Effector memory CD8-positive, alpha-beta T cell (primary cell): Measurements from ENCODE around the gene GALM.

ENCODE experiments used
- ATAC-seq: fragments of 150-1000 bp; cut with Tn5 transposase; replicated peaks from 2 replicates; pipeline ENCODE4 v1.10.0; 2021; ENCODE audit warnings: mild to moderate bottlenecking, moderate library complexity
- DNase-seq, 3 experiments: peaks; one replicate each; pipeline ENCODE4 v3.0.0; 2021
- H3K27ac Mint-ChIP-seq, 2 donors: one replicate each; pipeline ENCODE4 v1.8.0; 2022; ENCODE audit warnings: mild to moderate bottlenecking in 2 of 2, mixed read lengths in 2 of 2, moderate library complexity in 2 of 2
- H3K27me3 Mint-ChIP-seq, 2 donors: one replicate each; pipeline ENCODE4 v1.8.0; 2022; ENCODE audit warnings: mixed read lengths in 2 of 2
- H3K36me3 Mint-ChIP-seq: one replicate; pipeline ENCODE4 v1.8.0; 2022; ENCODE audit warnings: mild to moderate bottlenecking, moderate library complexity, mixed read lengths; ENCODE audit not compliant: insufficient read depth
- H3K4me1 Mint-ChIP-seq, 2 donors: one replicate each; pipeline ENCODE4 v1.8.0; 2022; ENCODE audit warnings: low read depth in 2 of 2, mixed read lengths in 2 of 2
- H3K4me3 Mint-ChIP-seq, 2 donors: one replicate each; pipeline ENCODE4 v1.8.0; 2022; ENCODE audit warnings: mild to moderate bottlenecking in 2 of 2, mixed read lengths in 2 of 2, moderate library complexity in 2 of 2
- H3K9me3 Mint-ChIP-seq, 2 donors: one replicate each; pipeline ENCODE4 v1.8.0; 2022; ENCODE audit warnings: mixed read lengths in 2 of 2
- total RNA-seq, 9 experiments: gene quantifications; one replicate each; lab custom pipeline; 2026; lab: John Stamatoyannopoulos, UW

Gene GALM
- total RNA-seq, result 45.4 to 167 (median 65.8) reads per million in 9 experiments

DNA sequence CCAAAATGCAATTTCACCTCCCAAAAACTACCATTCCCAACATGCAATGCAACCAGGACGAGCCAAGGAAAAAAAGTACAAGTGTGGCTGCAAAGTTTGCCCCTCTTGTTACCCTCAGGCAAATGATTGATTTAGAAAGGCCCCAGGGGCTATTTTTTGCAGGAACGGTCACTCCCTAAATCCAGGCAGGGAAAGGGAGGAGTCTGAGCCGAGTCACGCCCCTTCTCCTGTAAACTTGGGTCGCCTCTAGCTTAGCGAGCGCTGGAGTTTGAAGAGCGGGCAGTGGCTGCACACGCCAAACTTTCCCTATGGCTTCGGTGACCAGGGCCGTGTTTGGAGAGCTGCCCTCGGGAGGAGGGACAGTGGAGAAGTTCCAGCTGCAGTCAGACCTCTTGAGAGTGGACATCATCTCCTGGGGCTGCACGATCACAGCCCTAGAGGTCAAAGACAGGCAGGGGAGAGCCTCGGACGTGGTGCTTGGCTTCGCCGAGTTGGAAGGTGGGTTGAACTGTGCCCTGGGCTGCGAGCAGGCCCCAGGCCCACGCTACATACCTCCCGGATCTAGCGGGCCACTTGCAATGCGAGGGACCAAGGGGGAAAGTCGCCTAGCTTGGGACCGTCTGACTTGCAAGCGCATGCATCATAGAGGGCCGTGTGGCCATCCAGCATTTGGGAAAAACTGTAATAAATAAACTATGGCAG, at the start of gene GALM:
TSS of gene GALM (plus strand) at position 261 of the 702 bp plus-strand sequence. CDS start at position 309, 48 bp downstream.
- H3K27me3 Mint-ChIP-seq, result no peaks in the 10 kb centered on the region
- peaks cover 17% of the 10 kb centered on the region for H3K36me3 Mint-ChIP-seq
- peak within 1 kb of the TSS; percentile 98 to 99 for H3K27ac Mint-ChIP-seq
- ATAC-seq (peak; percentile 29), DNase-seq (peak; percentile 43 to 52 (median 47))
- H3K4me1 Mint-ChIP-seq, result peaks cover 43 to 59% of the 10 kb centered on the region in 2 donors
- peak within 1 kb of the TSS; percentile 82 to 88 for H3K4me3 Mint-ChIP-seq
- H3K9me3 Mint-ChIP-seq, result no peaks in the 10 kb centered on the region

DNA sequence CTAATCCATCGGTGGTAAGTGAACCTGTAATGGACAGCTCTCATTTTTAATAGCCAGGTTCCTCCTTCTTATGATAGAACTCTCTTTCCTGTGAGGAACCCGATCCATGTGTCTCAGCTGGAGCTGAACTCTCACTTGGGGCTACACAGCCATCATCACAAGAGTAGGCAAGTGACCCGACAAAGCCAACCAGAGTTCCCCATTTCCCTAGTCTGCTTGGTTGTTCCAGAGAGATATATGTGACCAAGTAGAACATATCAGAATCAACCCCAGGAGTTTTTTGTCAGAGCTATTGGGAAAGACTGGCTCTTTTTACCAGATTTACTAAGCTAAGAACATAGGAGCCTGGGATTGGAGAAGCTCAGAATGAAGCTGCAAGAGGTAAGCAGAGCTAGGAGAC, 48.6 kb upstream of the GALM start:
- ATAC-seq, result no peak

DNA sequence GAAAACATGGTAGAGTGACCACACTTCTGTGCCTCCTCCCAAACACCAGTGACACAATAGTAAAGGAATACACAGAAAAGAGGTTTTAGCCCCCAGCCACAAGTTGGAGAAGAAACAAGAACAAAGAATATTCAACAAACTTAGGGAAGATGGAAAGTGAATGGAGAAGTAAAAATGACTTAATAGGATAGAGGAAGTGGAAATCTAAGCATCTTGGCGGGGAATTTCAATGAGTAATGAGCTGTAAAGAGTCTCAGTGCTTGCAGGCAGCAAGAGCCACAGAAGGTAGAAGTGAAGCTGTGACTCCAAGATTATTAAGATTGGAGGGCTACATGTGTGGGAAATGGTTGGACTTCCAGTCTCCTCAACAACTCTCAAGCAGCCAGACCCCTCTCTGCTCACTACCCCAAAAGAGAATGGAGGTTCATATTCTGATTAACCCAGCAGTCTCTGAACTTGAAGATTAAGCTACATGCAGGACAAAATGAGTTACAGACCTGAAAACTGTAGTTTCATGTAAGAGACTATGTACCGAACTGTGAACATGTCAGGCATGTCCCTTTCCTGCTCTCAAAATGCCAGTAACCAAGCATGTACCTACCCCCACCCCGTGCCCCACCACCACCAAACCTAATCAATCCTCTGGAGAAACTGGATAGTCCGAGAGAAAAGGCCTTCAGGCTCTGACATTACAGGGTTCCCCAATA, 46.3 kb upstream of the GALM start:
- no peak overlapping the region for H3K27ac Mint-ChIP-seq
- H3K36me3 Mint-ChIP-seq, result peaks cover 3% of the 10 kb centered on the region
- H3K9me3 Mint-ChIP-seq, result no peaks in the 10 kb centered on the region
- no peak overlapping the region for H3K4me3 Mint-ChIP-seq
- peaks cover 0 to 8% of the 10 kb centered on the region in 2 donors for H3K27me3 Mint-ChIP-seq
- no peak for ATAC-seq
- no peaks in the 10 kb centered on the region for H3K4me1 Mint-ChIP-seq
- DNase-seq, result no peak

More for the DNA sequence above, 48.6 kb upstream of the GALM start:
- peaks cover 0 to 5% of the 10 kb centered on the region in 2 donors for H3K4me1 Mint-ChIP-seq
- H3K36me3 Mint-ChIP-seq, result no peaks in the 10 kb centered on the region
- no peak overlapping the region for H3K27ac Mint-ChIP-seq
- H3K9me3 Mint-ChIP-seq, result no peaks in the 10 kb centered on the region
- H3K27me3 Mint-ChIP-seq, result peaks cover 0 to 8% of the 10 kb centered on the region in 2 donors
- DNase-seq, result no peak
- H3K4me3 Mint-ChIP-seq, result no peak overlapping the region

DNA sequence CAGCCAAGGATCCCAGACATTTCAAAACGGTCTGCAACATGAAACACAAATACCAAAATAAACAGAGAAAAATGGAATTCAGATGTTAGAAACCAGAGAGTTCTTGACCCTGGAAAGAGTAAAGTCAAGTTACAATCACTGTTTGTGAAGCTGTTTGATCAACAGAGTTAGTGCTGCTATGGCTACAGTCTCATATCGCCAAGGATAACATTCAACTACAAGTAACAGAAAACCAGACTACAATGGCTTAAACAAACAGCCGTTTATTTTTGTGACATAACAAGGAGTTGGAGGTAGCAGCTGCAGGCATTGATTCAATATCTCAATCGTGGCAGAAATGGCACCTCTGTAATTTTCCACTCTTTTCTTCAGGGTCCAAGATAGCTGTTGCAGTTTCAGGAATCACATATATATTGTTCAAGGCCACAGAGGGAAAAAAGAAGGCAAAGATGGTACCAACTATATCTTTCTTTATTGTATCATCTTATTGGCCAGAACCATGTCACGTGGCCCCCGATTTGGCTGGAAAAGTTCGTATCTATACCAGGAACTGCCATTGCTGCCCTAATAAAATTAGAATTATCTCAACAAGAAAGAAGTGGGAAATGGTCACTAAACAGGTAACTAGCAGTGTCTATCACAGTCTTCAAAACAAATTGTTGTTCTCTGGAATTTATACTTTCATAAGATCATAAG, 45.5 kb upstream of the GALM start:
- Mint-ChIP-seq H3K36me3 (peaks cover 3% of the 10 kb centered on the region), H3K27ac (no peak overlapping the region), H3K27me3 (peaks cover 0 to 8% of the 10 kb centered on the region in 2 donors), H3K4me3 (no peak overlapping the region), H3K4me1 (no peaks in the 10 kb centered on the region), H3K9me3 (no peaks in the 10 kb centered on the region)
- DNase-seq (no peak), ATAC-seq (no peak)

DNA sequence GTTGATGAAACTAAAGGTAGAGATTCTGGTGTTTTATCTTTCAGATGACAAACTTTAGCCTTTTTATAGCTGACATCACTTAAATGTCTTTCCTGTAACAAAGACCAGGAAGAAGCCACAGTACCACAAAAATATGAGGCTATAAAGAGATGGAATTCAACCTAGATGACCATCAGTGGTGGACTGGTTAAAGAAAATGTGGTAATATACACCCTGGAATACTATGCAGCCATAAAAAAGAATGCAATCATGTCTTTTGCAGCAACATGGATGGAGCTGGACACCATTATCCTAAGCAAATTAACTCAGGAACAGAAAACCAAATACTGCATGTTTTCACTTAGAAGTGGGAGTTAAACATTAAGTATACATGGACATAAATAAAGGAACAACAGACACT, 44.9 kb upstream of the GALM start:
- H3K4me1 Mint-ChIP-seq, result no peaks in the 10 kb centered on the region
- no peak overlapping the region for H3K4me3 Mint-ChIP-seq

DNA sequence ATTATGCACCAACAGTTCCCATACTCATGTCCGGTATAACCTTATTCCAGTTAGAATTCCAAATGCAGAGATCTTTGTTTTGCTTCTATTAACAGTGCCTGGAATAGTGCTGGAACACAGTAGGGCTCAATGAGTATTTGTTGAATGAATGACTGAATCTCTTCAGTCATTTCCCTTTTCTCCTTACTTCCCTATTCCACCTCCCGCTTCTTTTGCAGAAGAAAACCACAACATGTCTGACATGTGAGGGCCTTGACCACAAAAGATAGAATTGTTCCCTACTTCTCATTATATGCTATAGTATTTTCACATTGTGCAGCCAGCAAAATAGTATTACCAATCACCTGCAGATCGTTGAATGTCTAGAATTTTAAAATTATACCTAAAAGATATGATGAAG, 43.7 kb upstream of the GALM start:
- H3K4me1 Mint-ChIP-seq, result peaks cover 11% of the 10 kb centered on the region in 2 donors
- H3K27me3 Mint-ChIP-seq, result no peaks in the 10 kb centered on the region
- ATAC-seq (no peak), DNase-seq (no peak)
- H3K4me3 Mint-ChIP-seq, result no peak overlapping the region
- H3K27ac Mint-ChIP-seq, result no peak overlapping the region
- no peaks in the 10 kb centered on the region for H3K9me3 Mint-ChIP-seq
- peaks cover 3% of the 10 kb centered on the region for H3K36me3 Mint-ChIP-seq

More for the DNA sequence above, 44.9 kb upstream of the GALM start:
- DNase-seq (no peak), ATAC-seq (no peak)
- H3K9me3 Mint-ChIP-seq, result no peaks in the 10 kb centered on the region
- peaks cover 3% of the 10 kb centered on the region for H3K36me3 Mint-ChIP-seq
- H3K27me3 Mint-ChIP-seq, result peaks cover 0 to 4% of the 10 kb centered on the region in 2 donors
- no peak overlapping the region for H3K27ac Mint-ChIP-seq

DNA sequence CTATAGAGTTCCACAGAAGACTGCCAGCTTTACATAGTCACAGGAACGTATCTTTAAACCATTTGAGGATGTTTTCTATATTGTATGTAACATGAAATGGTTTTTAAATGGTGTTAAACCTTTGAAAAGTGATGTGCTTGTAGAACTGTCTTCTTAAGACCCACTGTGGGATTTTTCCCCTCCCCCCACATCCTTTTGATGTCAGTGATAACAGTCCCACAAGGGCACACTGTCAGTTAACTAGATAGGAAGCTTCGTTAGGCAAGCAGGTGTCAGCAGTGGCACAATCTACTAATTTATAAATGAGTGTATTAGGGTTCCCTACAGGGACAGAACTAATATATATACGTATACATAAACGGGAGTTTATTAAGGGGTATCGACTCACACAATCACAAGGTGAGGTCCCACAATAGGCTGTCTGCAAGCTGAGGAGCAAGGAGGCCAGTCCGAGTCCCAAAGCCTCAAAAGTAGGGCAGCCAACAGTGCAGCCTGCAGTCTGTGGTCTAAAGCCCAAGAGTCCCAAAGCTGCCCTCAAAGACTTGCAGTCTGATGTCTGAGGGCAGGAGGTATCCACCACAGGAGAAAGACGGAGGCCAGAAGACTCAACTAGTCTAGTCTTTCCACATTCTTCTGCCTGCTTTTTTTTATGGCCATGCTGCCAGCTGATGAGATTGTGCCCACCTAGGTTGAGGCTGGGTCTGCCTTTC, 39.4 kb upstream of the GALM start:
- Mint-ChIP-seq H3K4me1 (peaks cover 11% of the 10 kb centered on the region in 2 donors), H3K4me3 (peak overlapping the region; percentile 49 to 67), H3K27me3 (no peaks in the 10 kb centered on the region), H3K27ac (peak overlapping the region; percentile 67 to 82), H3K9me3 (no peaks in the 10 kb centered on the region), H3K36me3 (peaks cover 3% of the 10 kb centered on the region)
- DNase-seq (peak; percentile 31 to 38 (median 38)), ATAC-seq (peak; percentile 84)

DNA sequence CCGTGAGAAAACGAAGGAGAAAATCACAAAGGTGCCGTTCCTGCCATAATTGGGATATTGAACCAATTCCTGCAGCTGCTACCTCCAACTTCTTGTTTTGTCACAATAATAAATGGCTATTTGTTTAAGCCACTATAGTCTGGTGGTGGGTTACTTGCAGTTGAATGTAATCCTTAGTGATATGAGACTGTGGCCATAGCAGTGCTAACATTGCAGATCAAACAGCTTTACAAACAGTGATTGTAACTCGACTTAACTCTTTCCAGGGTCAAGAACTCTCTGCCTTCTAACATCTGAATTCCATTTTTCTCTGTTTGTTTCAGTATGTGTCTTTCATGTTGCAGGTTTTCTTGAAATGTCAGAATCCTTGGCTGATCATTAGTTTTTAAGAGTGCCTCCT, 38.5 kb upstream of the GALM start:
- DNase-seq (no peak), ATAC-seq (no peak)
- Mint-ChIP-seq H3K4me3 (no peak overlapping the region), H3K27me3 (no peaks in the 10 kb centered on the region), H3K9me3 (no peaks in the 10 kb centered on the region), H3K36me3 (peaks cover 3% of the 10 kb centered on the region), H3K4me1 (peaks cover 11% of the 10 kb centered on the region in 2 donors), H3K27ac (no peak overlapping the region)

DNA sequence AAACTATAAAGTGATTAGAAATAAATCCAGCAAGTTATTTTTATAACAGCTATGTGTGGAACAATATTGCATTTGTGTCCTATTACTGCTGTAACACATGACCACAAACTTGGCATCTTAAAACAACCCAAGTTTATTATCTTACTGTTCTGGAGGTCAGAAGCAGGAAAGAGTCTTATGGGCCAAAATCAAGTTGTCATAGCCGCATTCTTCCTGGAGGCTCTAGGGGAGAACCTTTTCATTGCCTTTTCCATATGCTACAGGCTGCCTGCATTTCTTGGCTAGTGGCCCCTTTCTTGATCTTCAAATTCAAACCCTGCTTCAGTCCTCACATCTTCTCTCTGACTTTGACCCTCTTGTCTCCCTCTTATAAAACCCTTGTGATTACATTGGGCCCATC, 36.2 kb upstream of the GALM start:
- Mint-ChIP-seq H3K4me1 (peaks cover 16 to 17% of the 10 kb centered on the region in 2 donors), H3K27ac (no peak overlapping the region), H3K27me3 (no peaks in the 10 kb centered on the region), H3K9me3 (no peaks in the 10 kb centered on the region), H3K4me3 (no peak overlapping the region), H3K36me3 (no peaks in the 10 kb centered on the region)
- ATAC-seq, result no peak
- DNase-seq, result no peak

DNA sequence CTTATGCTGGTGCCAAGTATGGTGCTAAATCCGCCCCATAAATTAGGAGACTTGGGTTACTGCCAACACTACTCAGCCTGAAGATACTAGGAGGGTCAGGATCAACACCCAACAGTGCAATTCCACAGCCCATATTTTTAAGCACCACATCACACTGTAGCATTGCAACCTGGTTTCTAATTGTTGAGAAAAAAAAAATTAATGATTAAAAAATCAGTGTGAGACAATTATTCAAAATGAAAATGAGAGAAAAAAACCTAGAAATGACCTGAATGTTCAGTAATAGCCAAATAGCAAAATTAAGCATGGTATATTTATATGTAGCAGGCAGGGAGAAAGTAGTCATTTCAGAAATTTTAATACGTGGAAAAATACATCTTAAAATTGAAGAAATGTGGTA, 33.9 kb upstream of the GALM start:
- Mint-ChIP-seq H3K4me1 (peaks cover 7 to 8% of the 10 kb centered on the region in 2 donors), H3K9me3 (no peaks in the 10 kb centered on the region), H3K27me3 (no peaks in the 10 kb centered on the region), H3K36me3 (no peaks in the 10 kb centered on the region), H3K4me3 (no peak overlapping the region), H3K27ac (no peak overlapping the region)
- ATAC-seq (no peak), DNase-seq (no peak)

DNA sequence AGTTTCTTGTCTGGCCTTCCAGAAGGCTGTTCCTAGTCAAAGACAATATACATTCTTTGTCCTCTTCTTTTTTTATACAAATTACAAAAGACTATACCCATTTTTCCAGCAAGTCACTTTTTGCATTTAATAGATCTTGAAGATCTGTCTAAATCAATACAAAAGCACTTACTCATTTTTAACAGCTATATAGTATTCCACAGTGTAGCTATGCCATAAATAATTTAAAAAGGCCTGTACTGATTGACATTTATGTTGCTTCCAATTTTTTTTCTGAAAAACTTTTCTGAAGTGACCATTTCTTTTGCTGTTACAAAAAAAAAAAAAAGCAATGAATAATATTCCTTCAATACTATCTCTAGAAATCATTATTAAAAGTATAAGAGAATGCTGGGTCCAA, 32.9 kb upstream of the GALM start:
- ATAC-seq (no peak), DNase-seq (no peak)
- no peaks in the 10 kb centered on the region for H3K27me3 Mint-ChIP-seq
- no peak overlapping the region for H3K27ac Mint-ChIP-seq
- H3K9me3 Mint-ChIP-seq, result no peaks in the 10 kb centered on the region
- no peaks in the 10 kb centered on the region for H3K36me3 Mint-ChIP-seq
- H3K4me1 Mint-ChIP-seq, result peaks cover 4 to 8% of the 10 kb centered on the region in 2 donors
- no peak overlapping the region for H3K4me3 Mint-ChIP-seq

DNA sequence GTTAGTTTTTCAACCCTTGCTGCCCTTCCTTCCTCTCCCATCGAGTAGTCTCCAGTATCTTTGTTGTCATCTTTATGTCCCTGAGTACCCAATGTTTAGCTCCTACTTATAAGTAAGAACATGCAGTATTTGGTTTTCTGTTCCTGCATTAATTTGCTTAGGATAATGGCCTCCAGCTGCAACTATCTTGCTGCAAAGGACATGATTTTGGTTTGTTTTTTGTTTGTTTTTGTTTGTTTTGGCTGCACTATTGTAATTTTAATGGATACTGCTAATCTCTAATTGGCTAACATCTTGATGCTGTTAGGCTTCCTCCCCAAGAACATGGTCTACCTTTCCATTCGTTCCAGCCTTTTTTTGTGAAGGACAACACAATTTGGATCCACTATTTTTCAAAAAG, 32.0 kb upstream of the GALM start:
- no peak overlapping the region for H3K4me3 Mint-ChIP-seq
- H3K36me3 Mint-ChIP-seq, result no peaks in the 10 kb centered on the region
- no peaks in the 10 kb centered on the region for H3K9me3 Mint-ChIP-seq
- H3K27ac Mint-ChIP-seq, result no peak overlapping the region
- peaks cover 4 to 10% of the 10 kb centered on the region in 2 donors for H3K4me1 Mint-ChIP-seq
- DNase-seq (no peak), ATAC-seq (no peak)
- no peaks in the 10 kb centered on the region for H3K27me3 Mint-ChIP-seq

DNA sequence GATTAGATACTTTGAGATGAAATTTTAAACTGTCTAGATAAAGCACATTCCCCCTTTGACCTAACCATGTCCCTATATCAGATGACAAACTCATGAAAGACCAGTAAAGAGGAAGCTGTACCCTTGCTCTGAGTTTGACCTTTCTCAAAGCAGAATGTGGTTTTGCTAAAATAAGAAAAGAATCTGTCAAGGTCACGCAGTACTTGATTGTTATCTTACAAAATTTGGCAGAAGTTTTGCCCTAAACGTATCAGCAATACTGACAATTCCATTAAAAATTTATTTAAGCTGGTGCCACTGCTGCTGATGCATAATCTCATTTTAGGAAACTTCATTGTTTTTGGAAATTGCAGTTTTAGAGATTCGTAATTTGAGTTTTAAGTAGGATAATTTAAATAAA, 31.2 kb upstream of the GALM start:
- Mint-ChIP-seq H3K4me1 (peaks cover 4 to 10% of the 10 kb centered on the region in 2 donors), H3K27me3 (no peaks in the 10 kb centered on the region), H3K36me3 (no peaks in the 10 kb centered on the region), H3K27ac (no peak overlapping the region), H3K4me3 (no peak overlapping the region), H3K9me3 (no peaks in the 10 kb centered on the region)
- ATAC-seq, result no peak
- DNase-seq, result no peak
